HEK293T (cell line): ENCODE results near the gene MUC12.

Source experiments
- CTCF ChIA-PET: fragments of 350-600 bp; formaldehyde crosslinking; extraction: SDS; loops from one replicate; lab custom pipeline; 2021; ENCODE audit warnings: antibody characterized with exemption, inconsistent platforms; lab: Yijun Ruan, JAX
- POLR2A ChIA-PET: fragments of 350-600 bp; formaldehyde crosslinking; extraction: SDS; loops from one replicate; lab custom pipeline; 2020; ENCODE audit warnings: antibody characterized with exemption, inconsistent platforms; lab: Yijun Ruan, JAX
- DNase-seq: peaks from one replicate; pipeline ENCODE4 v3.0.0; 2012; ENCODE audit warnings: mixed read lengths; ENCODE audit errors: extremely low spot score
- ARNT ChIP-seq: fragments of 450-650 bp; IDR thresholded peaks from 2 replicates; pipeline ENCODE4 v1.6.1; 2017; ENCODE audit warnings: mild to moderate bottlenecking
- CTBP1 ChIP-seq: fragments of 450-650 bp; IDR thresholded peaks from 2 replicates; pipeline ENCODE4 v1.6.1; 2016; ENCODE audit warnings: borderline replicate concordance
- ELF4 ChIP-seq: fragments of 450-650 bp; IDR thresholded peaks from 2 replicates; pipeline ENCODE4 v1.6.1; 2017; ENCODE audit warnings: antibody characterized with exemption
- FOXA1 ChIP-seq: fragments of 450-650 bp; IDR thresholded peaks from 2 replicates; pipeline ENCODE4 v1.6.1; 2016; ENCODE audit warnings: mild to moderate bottlenecking
- FOXK2 ChIP-seq: fragments of 450-650 bp; IDR thresholded peaks from 2 replicates; pipeline ENCODE4 v1.6.1; 2016; ENCODE audit warnings: mild to moderate bottlenecking
- FOXM1 ChIP-seq: fragments of 450-650 bp; IDR thresholded peaks from 2 replicates; pipeline ENCODE4 v1.6.1; 2017; ENCODE audit warnings: mild to moderate bottlenecking, borderline replicate concordance
- HDGF ChIP-seq: fragments of 450-650 bp; IDR thresholded peaks from 2 replicates; pipeline ENCODE4 v1.6.1; 2017; ENCODE audit warnings: antibody characterized with exemption, borderline replicate concordance
- L3MBTL2 ChIP-seq: fragments of 450-650 bp; conservative IDR thresholded peaks from 2 replicates; pipeline ENCODE4 v1.6.1; 2016; ENCODE audit warnings: mild to moderate bottlenecking
- LEF1 ChIP-seq: fragments of 450-650 bp; IDR thresholded peaks from 2 replicates; pipeline ENCODE4 v1.6.1; 2017; ENCODE audit warnings: mild to moderate bottlenecking, borderline replicate concordance
- NFRKB ChIP-seq: fragments of 450-650 bp; IDR thresholded peaks from 2 replicates; pipeline ENCODE4 v1.6.1; 2016; ENCODE audit warnings: mild to moderate bottlenecking, moderate library complexity
- SP1 ChIP-seq: fragments of 450-650 bp; IDR thresholded peaks from 2 replicates; pipeline ENCODE4 v1.6.1; 2017
- TARDBP ChIP-seq: fragments of 450-650 bp; IDR thresholded peaks from 2 replicates; pipeline ENCODE4 v1.6.1; 2016
- ZNF384 ChIP-seq: fragments of 450-650 bp; IDR thresholded peaks from 2 replicates; pipeline ENCODE4 v1.6.1; 2016
- TF ChIP-seq, protein P1 (sequence below): fragments of 450-650 bp; IDR thresholded peaks from 2 replicates; pipeline ENCODE4 v1.6.1; 2016

Gene MUC12

DNA sequence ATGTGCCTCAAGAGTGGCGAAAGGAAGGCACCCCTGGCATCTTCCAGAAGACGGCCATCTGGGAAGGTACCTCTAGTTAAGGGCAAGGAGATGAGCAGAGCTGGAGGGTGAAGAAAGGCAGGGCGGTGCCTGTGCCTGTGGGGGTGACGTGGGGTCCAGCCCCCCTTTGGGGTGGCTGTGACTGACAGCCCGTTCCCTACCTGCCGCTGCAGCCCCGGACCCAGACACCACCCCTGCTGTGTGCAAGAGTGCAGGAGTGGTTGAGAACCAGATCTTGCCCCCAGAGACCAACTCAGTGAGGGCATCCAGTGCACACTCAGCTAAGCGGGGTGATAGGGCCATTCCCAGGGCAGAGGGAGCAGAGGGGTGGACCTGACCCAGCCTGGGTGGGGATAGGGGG is 46.3 kb downstream of the MUC12 start:
- ChIA-PET POLR2A (no interaction called here), CTCF (interaction anchor here (0.6 kb wide), 1 partner anchor 64 kb away, joined by 3 read pairs; no protein-coding TSS in a partner anchor)
- no peak for TF ChIP-seq TARDBP
- TF ChIP-seq ARNT: no peak
- TF ChIP-seq SP1: no peak
- no peak for TF ChIP-seq CTBP1
- no peak for DNase-seq

DNA sequence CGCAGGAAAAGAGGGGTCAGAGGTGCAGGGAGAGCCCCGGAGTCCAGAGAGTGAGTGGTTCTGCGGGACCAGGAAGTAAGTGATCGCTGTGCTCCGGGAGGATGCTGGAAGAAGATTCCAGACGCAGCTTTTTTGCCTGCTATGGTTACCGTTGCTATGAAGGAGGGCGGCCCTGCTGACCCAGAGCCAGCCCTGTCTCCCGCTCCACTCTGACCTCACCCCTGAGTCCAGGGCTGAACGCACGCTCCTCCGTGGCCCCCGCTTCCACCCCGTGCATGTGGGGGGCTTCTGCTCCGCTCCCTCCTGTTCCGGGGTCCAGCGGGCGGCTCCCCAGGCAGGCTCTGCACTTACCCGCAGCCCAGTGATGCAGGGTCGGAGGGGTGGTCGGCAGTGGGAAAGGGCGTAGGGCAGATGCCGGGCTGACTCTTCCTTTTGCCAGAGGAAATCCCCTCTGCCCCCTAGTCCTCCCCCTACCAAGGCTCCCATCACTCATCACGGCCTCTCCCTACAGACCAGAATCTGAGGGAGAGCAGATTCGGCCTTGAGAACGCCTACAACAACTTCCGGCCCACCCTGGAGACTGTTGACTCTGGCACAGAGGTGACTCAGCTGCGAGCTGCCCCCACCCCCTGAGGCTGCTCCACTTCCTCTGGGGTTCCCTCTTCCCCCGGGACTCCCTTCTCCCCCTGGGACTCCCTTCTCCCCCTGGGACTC is 47.9 kb downstream of the MUC12 start:
- ChIA-PET POLR2A (no interaction called here), CTCF (no interaction called here)
- DNase-seq: peak; percentile 20
- no peak for TF ChIP-seq NFRKB
- no peak for TF ChIP-seq LEF1
- TF ChIP-seq TARDBP: no peak
- no peak for TF ChIP-seq L3MBTL2
- TF ChIP-seq HDGF: no peak
- no peak for TF ChIP-seq ELF4
- no peak for TF ChIP-seq FOXK2

DNA sequence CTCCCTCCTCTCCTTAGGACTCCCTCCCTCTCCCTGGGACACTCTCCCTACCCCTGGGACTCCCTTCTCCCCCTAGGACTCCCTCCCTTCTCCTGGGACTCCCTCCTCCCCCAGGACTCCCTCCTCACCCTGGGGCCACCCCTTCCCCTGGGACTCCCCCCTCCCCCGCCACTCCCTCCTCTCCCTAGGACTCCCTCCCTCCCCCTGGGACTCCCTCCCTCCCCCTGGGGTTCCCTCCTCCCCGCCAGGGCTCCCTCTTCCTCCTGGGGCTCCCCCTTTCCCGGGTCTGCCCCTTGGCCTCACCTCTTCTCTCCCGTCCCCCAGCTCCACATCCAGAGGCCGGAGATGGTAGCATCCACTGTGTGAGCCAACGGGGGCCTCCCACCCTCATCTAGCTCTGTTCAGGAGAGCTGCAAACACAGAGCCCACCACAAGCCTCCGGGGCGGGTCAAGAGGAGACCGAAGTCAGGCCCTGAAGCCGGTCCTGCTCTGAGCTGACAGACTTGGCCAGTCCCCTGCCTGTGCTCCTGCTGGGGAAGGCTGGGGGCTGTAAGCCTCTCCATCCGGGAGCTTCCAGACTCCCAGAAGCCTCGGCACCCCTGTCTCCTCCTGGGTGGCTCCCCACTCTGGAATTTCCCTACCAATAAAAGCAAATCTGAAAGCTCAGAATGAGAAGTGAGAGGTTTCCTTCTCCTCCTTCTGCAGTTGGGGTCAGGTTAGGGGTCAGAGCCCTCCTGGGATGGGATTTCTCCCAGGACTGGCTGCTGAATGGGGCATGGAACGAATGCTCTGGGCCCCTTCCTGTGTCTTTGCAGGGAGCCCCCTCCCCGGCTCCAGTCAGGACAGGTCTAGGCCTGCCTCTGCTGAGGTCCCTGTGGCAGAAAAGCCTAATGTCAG is 49.2 kb downstream of the MUC12 start:
- TF ChIP-seq FOXK2 (no peak), FOXM1 (no peak), ZNF384 (no peak), NFRKB (no peak)
- ChIA-PET CTCF (no interaction called here), POLR2A (no interaction called here)
- peak; percentile 5 for DNase-seq

DNA sequence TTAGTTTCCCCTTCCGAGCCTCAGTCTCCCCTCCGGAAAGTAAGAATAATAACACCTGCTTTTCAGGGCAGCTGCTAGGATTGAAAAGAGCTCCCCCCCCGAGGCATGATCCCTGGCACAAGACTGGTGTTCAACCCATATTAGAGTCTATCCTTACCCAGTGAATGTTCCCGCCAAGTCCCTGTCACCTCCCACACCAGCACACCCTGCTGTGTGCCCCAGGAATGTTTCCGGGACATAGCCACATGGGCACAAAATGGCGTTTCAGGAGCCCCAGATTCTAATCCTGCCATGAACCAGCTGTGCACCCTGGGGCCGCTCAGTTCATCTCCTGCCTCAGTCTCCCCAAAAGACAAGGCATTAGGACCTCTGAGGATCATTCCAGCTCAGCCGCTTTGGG is 51.1 kb downstream of the MUC12 start:
- CTCF ChIA-PET: no interaction called here
- TF ChIP-seq HDGF: no peak
- TF ChIP-seq, protein P1, sequence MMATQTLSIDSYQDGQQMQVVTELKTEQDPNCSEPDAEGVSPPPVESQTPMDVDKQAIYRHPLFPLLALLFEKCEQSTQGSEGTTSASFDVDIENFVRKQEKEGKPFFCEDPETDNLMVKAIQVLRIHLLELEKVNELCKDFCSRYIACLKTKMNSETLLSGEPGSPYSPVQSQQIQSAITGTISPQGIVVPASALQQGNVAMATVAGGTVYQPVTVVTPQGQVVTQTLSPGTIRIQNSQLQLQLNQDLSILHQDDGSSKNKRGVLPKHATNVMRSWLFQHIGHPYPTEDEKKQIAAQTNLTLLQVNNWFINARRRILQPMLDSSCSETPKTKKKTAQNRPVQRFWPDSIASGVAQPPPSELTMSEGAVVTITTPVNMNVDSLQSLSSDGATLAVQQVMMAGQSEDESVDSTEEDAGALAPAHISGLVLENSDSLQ: no peak
- no peak for TF ChIP-seq NFRKB
- TF ChIP-seq ZNF384: no peak
- no peak for TF ChIP-seq TARDBP
- TF ChIP-seq ARNT: no peak
- POLR2A ChIA-PET: interaction anchor here (1.0 kb wide), 1 partner anchor 131 kb away, joined by 3 read pairs; the partner anchor contains the start of gene UFSP1
- no peak for DNase-seq

DNA sequence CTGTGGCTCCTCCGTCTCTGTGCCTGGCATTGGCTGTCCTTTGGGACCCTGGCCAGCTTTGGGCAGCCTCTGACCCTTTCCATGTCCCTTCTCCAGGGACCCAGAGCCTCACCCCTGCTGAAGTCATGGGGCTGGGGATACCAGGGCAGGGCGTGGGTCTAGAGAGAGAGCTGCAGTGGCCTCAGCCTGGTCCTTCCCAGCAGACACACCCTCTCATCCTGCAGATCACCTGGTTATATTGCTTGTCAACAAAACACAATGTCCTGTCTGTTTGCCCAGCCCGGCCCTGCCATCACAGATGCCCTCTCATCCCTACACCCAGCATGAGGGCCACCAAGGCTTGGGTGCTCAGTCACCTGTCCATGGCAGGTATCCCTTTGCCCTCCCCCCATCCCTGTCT is 52.3 kb downstream of the MUC12 start:
- TF ChIP-seq HDGF (no peak), FOXA1 (no peak), TARDBP (no peak), L3MBTL2 (no peak), FOXM1 (no peak)
- TF ChIP-seq, protein P1: no peak
- DNase-seq: no peak
- ChIA-PET POLR2A (no interaction called here), CTCF (interaction anchor here (0.6 to 0.7 kb wide), 2 partner anchors 34 to 40 kb away, joined by 3 read pairs; no protein-coding TSS in a partner anchor)

DNA sequence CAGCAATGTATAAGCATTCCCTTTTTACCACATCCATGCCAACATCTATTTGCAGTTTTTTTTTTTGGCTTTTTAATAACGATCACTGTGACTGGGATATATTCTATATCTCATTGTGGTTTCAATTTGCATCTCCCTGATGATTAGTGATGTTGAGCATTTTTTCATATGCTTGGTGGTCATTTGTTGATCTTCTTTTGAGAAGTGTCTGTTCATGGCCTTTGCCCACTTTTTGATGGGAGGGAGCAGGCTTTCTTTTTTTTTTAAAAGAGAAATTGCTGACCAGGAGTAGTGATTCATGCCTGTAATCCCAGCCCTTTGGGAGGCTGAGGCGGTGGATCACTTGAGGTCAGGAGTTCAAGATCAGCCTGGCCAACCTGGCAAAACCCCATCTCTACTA is 54.5 kb downstream of the MUC12 start:
- CTCF ChIA-PET: no interaction called here
- TF ChIP-seq ZNF384 (no peak), LEF1 (no peak), ELF4 (no peak), FOXK2 (no peak)
- TF ChIP-seq, protein P1: no peak
- POLR2A ChIA-PET: no interaction called here
- DNase-seq: no peak

DNA sequence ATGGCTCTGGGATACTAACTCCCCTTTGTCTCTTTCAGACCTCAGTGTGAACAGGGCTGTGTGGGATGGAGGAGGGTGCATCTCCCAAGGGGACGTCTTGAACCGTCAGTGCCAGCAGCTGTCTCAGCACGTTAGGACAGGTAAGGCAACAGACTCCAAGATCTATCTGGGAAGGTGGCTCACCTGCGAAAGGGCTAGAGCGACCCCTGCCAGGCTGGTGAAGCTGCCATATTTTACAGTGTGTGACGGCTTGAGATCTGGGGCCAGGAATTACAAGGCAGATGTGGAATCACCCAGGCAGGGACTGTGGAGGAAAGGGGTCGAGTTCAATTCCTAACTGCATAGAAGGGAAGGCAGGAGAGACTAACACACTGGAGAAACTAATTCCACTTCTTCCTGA is 61.7 kb downstream of the MUC12 start:
- CTCF ChIA-PET: no interaction called here
- POLR2A ChIA-PET: no interaction called here
- no peak for TF ChIP-seq SP1
- TF ChIP-seq FOXA1: no peak
- DNase-seq: no peak
